BLaER1 treated with 17β-estradiol and CSF1 and Interleukin-3, amounts not matched to agents 10 nM and 100 nM (cell line): ENCODE results near the gene MAGEB2.

Experiments used
- H3K27ac ChIP-seq, 11 experiments: shearing (Covaris generic); formaldehyde crosslinking; 2 replicates each; pipeline ENCODE4 v1.8.1; 2022
- H3K27me3 ChIP-seq, 11 experiments: shearing (Covaris generic); formaldehyde crosslinking; 2 replicates each; pipeline ENCODE4 v1.8.1; 2022
- H3K36me3 ChIP-seq, 11 experiments: shearing (Covaris generic); formaldehyde crosslinking; 2 replicates each; pipeline ENCODE4 v1.8.1; 2022
- H3K4me1 ChIP-seq, 10 experiments: shearing (Covaris generic); formaldehyde crosslinking; 2 replicates each; pipeline ENCODE4 v1.8.1; 2022
- H3K4me2 ChIP-seq, 11 experiments: shearing (Covaris generic); formaldehyde crosslinking; 2 replicates each; pipeline ENCODE4 v1.8.1; 2022
- H3K4me3 ChIP-seq, 10 experiments: shearing (Covaris generic); formaldehyde crosslinking; 2 replicates each; pipeline ENCODE4 v1.8.1; 2022
- H3K9ac ChIP-seq, 11 experiments: shearing (Covaris generic); formaldehyde crosslinking; 2 replicates each; pipeline ENCODE4 v1.8.1; 2022
- H3K9me3 ChIP-seq, 11 experiments: shearing (Covaris generic); formaldehyde crosslinking; replicated peaks in 1 of 11; 2 replicates each; pipeline ENCODE4 v1.8.1; 2022
- H4K20me1 ChIP-seq, 11 experiments: shearing (Covaris generic); formaldehyde crosslinking; 2 replicates each; pipeline ENCODE4 v1.8.1; 2022
- Cebpa-rat ChIP-seq, 11 experiments: shearing (Covaris generic); IDR thresholded peaks; 2 replicates each; pipeline ENCODE4 v1.8.1; 2022

Gene MAGEB2

GRCh38 chrX:30220661-30221060 is 5.3 kb downstream of the MAGEB2 start:
- H3K27me3 ChIP-seq: no peaks in the 10 kb centered on the region
- H3K4me1 ChIP-seq: peaks cover 0 to 20% (median 15%) of the 10 kb centered on the region in 10 experiments; a peak in 15 of 20 replicates
- no peak for TF ChIP-seq Cebpa-rat (IDR thresholded peaks at IDR 0.05)

GRCh38 chrX:30224536-30224935 is 9.2 kb downstream of the MAGEB2 start:
- no peak for TF ChIP-seq Cebpa-rat (IDR thresholded peaks at IDR 0.05)
- peaks cover 0 to 15% (median 10%) of the 10 kb centered on the region in 10 experiments; a peak in 13 of 20 replicates for H3K4me1 ChIP-seq
- H3K9ac ChIP-seq: no peak overlapping the region
- H3K27me3 ChIP-seq: no peaks in the 10 kb centered on the region
- peaks cover 0 to 7% (median 0%) of the 10 kb centered on the region in 11 experiments; a peak in 1 of 22 replicates for H3K9me3 ChIP-seq
- H3K4me3 ChIP-seq: no peak overlapping the region
- H3K36me3 ChIP-seq: no peaks in the 10 kb centered on the region
- H3K27ac ChIP-seq: no peak overlapping the region
- no peak overlapping the region for H3K4me2 ChIP-seq
- no peaks in the 10 kb centered on the region for H4K20me1 ChIP-seq

More at GRCh38 chrX:30220661-30221060, 5.3 kb downstream of the MAGEB2 start:
- Histone ChIP-seq H3K4me2 (no peak overlapping the region), H3K36me3 (no peaks in the 10 kb centered on the region), H3K9me3 (peaks cover 0 to 13% (median 0%) of the 10 kb centered on the region in 11 experiments; a peak in 3 of 22 replicates), H3K4me3 (no peak overlapping the region), H3K9ac (no peak overlapping the region), H3K27ac (no peak overlapping the region), H4K20me1 (no peaks in the 10 kb centered on the region)

GRCh38 chrX:30228526-30228925 is 13.2 kb downstream of the MAGEB2 start:
- Histone ChIP-seq H3K4me2 (peak overlapping the region in 8 of 11 experiments; percentile 20 to 64 (median 56); a peak in 15 of 22 replicates), H3K4me3 (no peak overlapping the region), H4K20me1 (no peaks in the 10 kb centered on the region), H3K4me1 (peaks cover 0 to 15% (median 10%) of the 10 kb centered on the region in 10 experiments; a peak in 13 of 20 replicates), H3K9ac (no peak overlapping the region), H3K27ac (no peak overlapping the region), H3K9me3 (peaks cover 0 to 8% (median 4%) of the 10 kb centered on the region in 11 experiments; a peak in 9 of 22 replicates), H3K27me3 (no peaks in the 10 kb centered on the region), H3K36me3 (no peaks in the 10 kb centered on the region)
- TF ChIP-seq Cebpa-rat (IDR thresholded peaks at IDR 0.05): no peak

GRCh38 chrX:30230395-30230794 is 15.0 kb downstream of the MAGEB2 start, which contains the start of gene MAGEB3:
Gene MAGEB3, plus strand, starts transcription at chrX:30230657. Its CDS starts 5,268 bp downstream, at chrX:30235925.
- Histone ChIP-seq H3K9ac (no peak within 1 kb of the TSS), H3K27ac (no peak within 1 kb of the TSS), H3K4me2 (no peak within 1 kb of the TSS), H3K36me3 (no peaks in the 10 kb centered on the region), H3K27me3 (no peaks in the 10 kb centered on the region), H3K4me1 (peaks cover 0 to 15% (median 10%) of the 10 kb centered on the region in 10 experiments; a peak in 13 of 20 replicates), H4K20me1 (no peaks in the 10 kb centered on the region), H3K9me3 (peaks cover 0 to 8% (median 4%) of the 10 kb centered on the region in 11 experiments; a peak in 9 of 22 replicates), H3K4me3 (no peak within 1 kb of the TSS)
- no peak for TF ChIP-seq Cebpa-rat (IDR thresholded peaks at IDR 0.05)

GRCh38 chrX:30241724-30242415 is 26.5 kb downstream of the MAGEB2 start, which contains the start of gene MAGEB4:
Gene MAGEB4, plus strand, starts transcription at chrX:30242000. Its CDS starts 136 bp downstream, at chrX:30242136.
- Histone ChIP-seq H3K36me3 (no peaks in the 10 kb centered on the region), H4K20me1 (no peaks in the 10 kb centered on the region), H3K9me3 (peaks cover 0 to 4% (median 3%) of the 10 kb centered on the region in 11 experiments; a peak in 11 of 22 replicates), H3K27ac (no peak within 1 kb of the TSS), H3K9ac (no peak within 1 kb of the TSS), H3K27me3 (no peaks in the 10 kb centered on the region), H3K4me1 (no peaks in the 10 kb centered on the region), H3K4me2 (no peak within 1 kb of the TSS), H3K4me3 (no peak within 1 kb of the TSS)
- TF ChIP-seq Cebpa-rat (IDR thresholded peaks at IDR 0.05): 0 out of 22 replicates have a peak, but pooled peaks of 1 of the 11 experiments have one; percentile 17

- Histone ChIP-seq H3K36me3 (no peaks in the 10 kb centered on the region), H3K27ac (no peak within 1 kb of the TSS), H4K20me1 (no peaks in the 10 kb centered on the region), H3K9ac (no peak within 1 kb of the TSS), H3K27me3 (no peaks in the 10 kb centered on the region), H3K4me3 (no peak within 1 kb of the TSS), H3K9me3 (peaks cover 0 to 15% (median 10%) of the 10 kb centered on the region in 11 experiments; a peak in 14 of 22 replicates), H3K4me2 (no peak within 1 kb of the TSS), H3K4me1 (no peaks in the 10 kb centered on the region)
- TF ChIP-seq Cebpa-rat (IDR thresholded peaks at IDR 0.05): no peak
These were observed 31.6 kb downstream of the MAGEB2 start, which contains the start of gene MAGEB1 for GRCh38 chrX:30246769-30247489. Gene MAGEB1, plus strand, starts transcription at chrX:30247146. Its CDS starts 3,348 bp downstream, at chrX:30250494.

- TF ChIP-seq Cebpa-rat (IDR thresholded peaks at IDR 0.05): no peak
- H4K20me1 ChIP-seq: no peaks in the 10 kb centered on the region
- H3K36me3 ChIP-seq: no peaks in the 10 kb centered on the region
- no peak overlapping the region for H3K4me3 ChIP-seq
- no peaks in the 10 kb centered on the region for H3K4me1 ChIP-seq
- H3K4me2 ChIP-seq: no peak overlapping the region
- H3K9ac ChIP-seq: no peak overlapping the region
- no peaks in the 10 kb centered on the region for H3K27me3 ChIP-seq
- H3K27ac ChIP-seq: no peak overlapping the region
- peaks cover 0 to 15% (median 10%) of the 10 kb centered on the region in 11 experiments; a peak in 14 of 22 replicates for H3K9me3 ChIP-seq
These were observed 33.5 kb downstream of the MAGEB2 start for GRCh38 chrX:30248854-30249253.

GRCh38 chrX:30253257-30253656 is 37.9 kb downstream of the MAGEB2 start:
- no peak for TF ChIP-seq Cebpa-rat (IDR thresholded peaks at IDR 0.05)
- Histone ChIP-seq H3K4me2 (no peak overlapping the region), H3K27me3 (no peaks in the 10 kb centered on the region), H3K36me3 (no peaks in the 10 kb centered on the region), H4K20me1 (no peaks in the 10 kb centered on the region), H3K9me3 (peaks cover 0 to 24% (median 20%) of the 10 kb centered on the region in 11 experiments; a peak in 16 of 22 replicates), H3K4me1 (no peaks in the 10 kb centered on the region), H3K9ac (no peak overlapping the region), H3K27ac (no peak overlapping the region), H3K4me3 (no peak overlapping the region)

- Histone ChIP-seq H4K20me1 (no peaks in the 10 kb centered on the region), H3K9ac (no peak overlapping the region), H3K4me1 (no peaks in the 10 kb centered on the region), H3K4me2 (no peak overlapping the region), H3K9me3 (peaks cover 0 to 21% (median 16%) of the 10 kb centered on the region in 11 experiments; a peak in 16 of 22 replicates), H3K36me3 (no peaks in the 10 kb centered on the region), H3K4me3 (no peak overlapping the region), H3K27me3 (no peaks in the 10 kb centered on the region), H3K27ac (no peak overlapping the region)
- TF ChIP-seq Cebpa-rat (IDR thresholded peaks at IDR 0.05): no peak
These were observed 44.6 kb downstream of the MAGEB2 start for GRCh38 chrX:30259927-30260326.
